Islet precursor cell (in vitro differentiated cells): ENCODE results near the gene PLPPR2.
"Not testable (repeated sequence)": the region's sequence is repeated elsewhere in the genome, so short reads cannot be mapped to it uniquely, and the experiment has no call there.

Experiments
- DNase-seq: peaks from one replicate; pipeline ENCODE4 v3.0.0-alpha.2; 2018

PLPPR2 gene

GRCh38 chr19:11373885-11374432, 18.7 kb downstream of the PLPPR2 start:
- no peak for DNase-seq

- peak; percentile 100 for DNase-seq
Measured at GRCh38 chr19:11374433-11375142, 19.4 kb downstream of the PLPPR2 start, which contains the start of gene SWSAP1. Gene SWSAP1, plus strand, starts transcription at chr19:11374666. Its CDS starts 15 bp downstream, at chr19:11374681.

- peak; percentile 80 for DNase-seq
Measured at GRCh38 chr19:11375143-11375948, 20.1 kb downstream of the PLPPR2 start.

- no peak for DNase-seq
Measured at GRCh38 chr19:11377237-11377636, 22.0 kb downstream of the PLPPR2 start.

- no peak for DNase-seq
Measured at GRCh38 chr19:11377756-11378155, 22.5 kb downstream of the PLPPR2 start.

GRCh38 chr19:11378319-11379189, 23.3 kb downstream of the PLPPR2 start:
- peak; percentile 86 for DNase-seq

DNA sequence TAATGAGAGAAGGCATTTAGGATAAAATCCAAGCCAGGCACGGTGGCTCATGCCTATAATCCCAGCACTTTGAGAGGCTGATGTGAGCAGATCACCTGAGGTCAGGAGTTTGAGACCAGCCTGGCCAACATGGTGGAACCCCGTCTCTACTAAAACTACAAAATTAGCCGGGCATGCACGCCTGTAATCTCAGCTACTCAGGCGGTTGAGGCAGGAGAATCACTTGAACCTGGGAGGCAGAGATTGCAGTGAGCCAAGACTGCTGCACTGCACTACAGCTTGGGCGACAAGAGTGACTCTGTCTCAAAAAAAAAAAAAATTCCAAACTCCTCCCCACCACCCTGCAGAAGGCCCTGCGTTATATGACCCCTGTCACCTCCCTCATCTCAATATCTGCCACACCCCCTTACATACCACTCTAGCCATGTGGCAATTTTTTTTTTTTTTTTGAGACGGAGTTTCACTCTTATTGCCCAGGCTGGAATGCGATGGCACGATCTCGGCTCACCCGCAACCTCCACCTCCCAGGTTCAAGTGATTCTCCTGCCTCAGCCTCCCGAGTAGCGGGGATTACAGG, 24.1 kb downstream of the PLPPR2 start:
- not testable (repeated sequence) for DNase-seq

- no peak for DNase-seq
Measured at GRCh38 chr19:11379857-11380350, 24.7 kb downstream of the PLPPR2 start.

DNA sequence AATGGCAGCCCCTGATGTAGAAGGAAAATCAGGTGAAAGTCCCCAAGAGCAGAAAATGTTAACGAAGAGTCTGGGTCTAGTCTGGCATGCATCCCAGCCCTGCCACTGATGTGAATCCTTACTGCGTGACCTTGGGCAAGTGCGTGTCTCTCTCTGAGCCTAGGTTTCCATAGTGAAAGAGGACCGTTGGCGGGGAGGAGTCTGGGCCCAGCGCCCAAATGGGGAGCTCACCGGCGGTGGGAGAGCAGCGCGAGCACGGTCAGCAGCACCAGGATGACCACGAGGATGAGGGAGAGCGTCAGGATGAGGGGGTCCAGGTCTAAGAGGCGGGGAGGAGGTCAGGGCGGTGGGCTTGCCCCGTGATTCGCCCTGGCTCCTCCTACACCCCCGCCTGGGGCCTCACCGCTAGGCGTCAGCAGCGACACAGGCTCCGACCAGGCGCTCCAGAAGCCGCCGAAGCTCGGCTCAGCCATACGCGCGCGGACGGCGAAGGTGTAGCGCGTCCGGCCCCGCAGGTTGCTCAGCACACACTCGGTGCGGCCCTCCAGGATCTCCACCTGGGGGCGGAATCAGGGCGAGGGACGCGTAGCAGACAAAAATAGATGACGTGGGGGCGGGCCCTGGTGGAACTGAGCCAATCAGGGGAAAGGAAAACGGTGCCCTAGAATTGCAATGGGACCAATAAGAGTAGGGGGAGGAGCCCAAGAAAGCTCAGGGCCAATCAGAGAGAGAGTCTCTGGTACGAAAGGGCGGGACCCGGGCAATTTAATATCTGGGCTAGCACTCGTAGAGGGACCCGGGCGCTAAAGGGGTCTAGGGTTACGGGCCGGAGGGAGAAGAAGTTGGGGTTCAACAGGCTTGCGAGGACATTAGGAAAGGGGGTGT, 25.7 kb downstream of the PLPPR2 start:
- peak; percentile 99 for DNase-seq

- peak; percentile 91 for DNase-seq
Measured at GRCh38 chr19:11382898-11383705, 27.9 kb downstream of the PLPPR2 start.

DNA sequence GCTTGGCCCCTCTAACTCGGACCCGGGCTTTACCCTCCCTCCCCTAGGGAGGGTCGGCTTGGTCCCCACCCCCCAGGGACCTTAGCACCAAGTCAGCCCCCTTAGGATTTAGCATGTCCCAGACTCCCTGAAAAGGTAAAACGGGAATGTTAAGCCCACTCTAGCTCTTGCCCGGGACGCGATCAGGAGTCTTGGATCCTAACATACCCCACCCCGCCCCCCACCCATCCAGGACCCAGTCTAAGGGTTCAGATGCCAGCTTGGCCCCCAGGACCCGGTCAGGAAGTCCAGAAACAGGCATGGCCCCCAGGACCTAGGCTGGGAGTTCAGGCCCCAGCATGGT, 28.4 kb downstream of the PLPPR2 start:
- DNase-seq = no peak

DNA sequence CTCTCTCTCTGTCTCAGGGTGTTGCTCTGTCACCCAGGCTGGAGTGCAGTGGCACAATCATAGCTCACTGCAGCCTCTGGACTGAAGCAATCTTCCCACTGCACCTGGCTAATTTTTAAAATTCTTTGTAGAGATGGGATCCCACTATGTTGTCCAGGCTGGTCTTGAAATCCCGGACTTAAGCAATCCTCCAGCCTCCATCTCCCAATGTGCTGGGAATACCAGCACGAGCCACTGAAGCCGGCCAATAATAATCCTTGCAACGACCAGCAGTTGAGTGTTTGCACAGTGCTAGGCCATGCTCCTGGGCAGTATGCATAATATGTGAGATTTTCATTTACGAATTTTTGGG, 29.5 kb downstream of the PLPPR2 start:
- DNase-seq = no peak

- DNase-seq = no peak
Measured at GRCh38 chr19:11387162-11388034, 32.2 kb downstream of the PLPPR2 start.

GRCh38 chr19:11390359-11390758, 35.1 kb downstream of the PLPPR2 start:
- DNase-seq = no peak

DNA sequence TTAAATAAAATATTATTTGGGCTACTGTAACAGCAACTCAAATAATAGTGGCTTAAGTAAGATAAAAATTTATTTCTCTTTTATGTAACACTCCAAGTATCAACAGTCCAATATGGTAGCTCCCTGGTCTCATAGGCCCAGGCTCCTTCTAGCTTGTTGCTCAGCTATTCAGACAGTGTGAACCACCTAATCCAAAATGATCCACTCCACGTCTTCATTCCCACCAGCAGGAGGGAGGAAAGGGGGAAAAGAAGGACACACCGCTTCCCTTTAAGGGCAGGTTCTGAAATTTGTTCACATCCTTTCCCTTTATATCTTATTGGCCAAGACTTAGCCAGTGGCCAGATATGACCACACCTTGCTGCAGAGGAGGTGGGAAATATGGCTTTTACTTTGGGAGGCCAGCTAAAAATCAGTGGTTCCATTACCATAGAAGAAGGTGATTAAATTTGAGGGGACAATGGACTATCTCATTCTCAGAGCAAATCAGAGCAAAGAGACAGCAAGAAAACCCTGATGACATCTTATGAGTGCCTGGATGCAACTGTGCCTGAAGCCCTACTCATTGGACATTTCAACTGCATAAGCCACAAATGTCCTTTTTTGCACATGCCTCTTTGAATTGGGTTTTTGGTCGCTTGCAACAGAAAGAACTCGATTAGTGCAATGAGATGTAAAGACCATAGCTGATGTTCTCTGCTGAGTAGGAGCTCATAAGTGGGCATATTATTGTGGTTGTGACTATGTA, 35.9 kb downstream of the PLPPR2 start:
- DNase-seq = no peak

GRCh38 chr19:11397089-11397610, 41.9 kb downstream of the PLPPR2 start:
- no peak for DNase-seq

GRCh38 chr19:11399667-11400066, 44.4 kb downstream of the PLPPR2 start:
- DNase-seq = no peak

GRCh38 chr19:11400798-11401197, 45.6 kb downstream of the PLPPR2 start:
- no peak for DNase-seq
